ENCODE measurements around the gene KCTD5. TPM values are rescaled to one million over a fixed set of nuclear protein-coding genes. Genes with fewer than 3 reads are reported as not detected.

The KCTD5 gene
- total and polyA plus RNA-seq, 2 of the 8 experiments (the other 6 are each of a cell fraction or from before 2014, with no cell fraction given) = 26.6 to 31.8 TPM

GRCh38 chr16:2704983-2705275 is 22.6 kb downstream of the KCTD5 start (continued):
- no peak for TF ChIP-seq CTCF (IDR thresholded peaks at IDR 0.05; ENCODE audit: control extremely low read depth in 1 of 3, insufficient read depth in 1 of 3, low read depth in 1 of 3, low read length in 3 of 3)
- no peak for TF ChIP-seq RBBP5 (IDR thresholded peaks at IDR 0.05; ENCODE audit: borderline replicate concordance, low read depth, low read length)
